ENCODE results near the gene REEP1. TPM values are rescaled to one million over a fixed set of nuclear protein-coding genes. Genes with fewer than 3 reads are reported as not detected.

The REEP1 gene
- total and polyA plus RNA-seq, 2 of the 8 experiments (the other 6 are each of a cell fraction or from before 2014, with no cell fraction given) = 0.74 to 1.5 TPM

GRCh38 chr2:86285981-86286380 is 51.4 kb downstream of the REEP1 start:
- Histone ChIP-seq H3K9ac (replicated peaks in 1 of 4; ENCODE audit: extremely low read depth in 1 of 4, low read depth in 3 of 4, low read length in 3 of 4) (no peak overlapping the region), H3K23ac (ENCODE audit: insufficient read length) (no peak overlapping the region), H3K14ac (ENCODE audit: insufficient read length) (no peak overlapping the region), H3K79me1 (ENCODE audit: low read depth, low read length) (no peaks in the 10 kb centered on the region), H3K4me2 (ENCODE audit: insufficient read depth in 1 of 2, low read depth in 2 of 2, low read length in 2 of 2) (no peak overlapping the region), H2BK5ac (ENCODE audit: low read depth, low read length) (no peak overlapping the region), H2AFZ (ENCODE audit: low read length) (no peak overlapping the region), H3K27me3 (replicated peaks in 1 of 4; ENCODE audit: control insufficient read depth in 3 of 4, extremely low read depth in 1 of 4, insufficient read depth in 3 of 4, low read length in 3 of 4) (no peaks in the 10 kb centered on the region), H4K5ac (ENCODE audit: insufficient read length, low read depth, low read length) (no peak overlapping the region), H3K9me3 (ENCODE audit: insufficient read depth in 2 of 2, low read depth in 1 of 2, low read length in 1 of 2) (no peaks in the 10 kb centered on the region), H4K20me1 (replicated peaks in 1 of 2; ENCODE audit: control insufficient read depth in 1 of 2, insufficient read depth in 2 of 2, low read length in 2 of 2) (no peaks in the 10 kb centered on the region), H3K4ac (replicated peaks; ENCODE audit: insufficient read length, low read depth, low read length) (no peak overlapping the region), H4K91ac (replicated peaks; ENCODE audit: insufficient read length, low read length) (no peak overlapping the region), H2BK12ac (ENCODE audit: low read depth, low read length) (no peak overlapping the region), H3K79me2 (ENCODE audit: control insufficient read depth in 1 of 2, insufficient read depth in 2 of 2, low read length in 2 of 2) (no peaks in the 10 kb centered on the region), H3K56ac (replicated peaks; ENCODE audit: insufficient read length, low read depth, low read length) (no peak overlapping the region), H2BK20ac (ENCODE audit: low read length) (no peak overlapping the region), H4K8ac (ENCODE audit: extremely low read depth, insufficient read depth, low read length) (no peak overlapping the region), H2BK120ac (replicated peaks; ENCODE audit: low read depth, low read length) (no peak overlapping the region), H2AK5ac (ENCODE audit: low read depth, low read length) (no peak overlapping the region), H3K36me3 (ENCODE audit: control insufficient read depth in 2 of 4, insufficient read depth in 4 of 4, low read length in 3 of 4) (no peaks in the 10 kb centered on the region), H3K4me1 (replicated peaks in 1 of 4; ENCODE audit: control insufficient read depth in 3 of 4, insufficient read depth in 4 of 4, low read length in 3 of 4) (no peaks in the 10 kb centered on the region), H3K18ac (ENCODE audit: extremely low read depth, low read length) (no peak overlapping the region), H2BK15ac (ENCODE audit: low read length) (no peak overlapping the region), H3K27ac (ENCODE audit: low read depth, low read length) (no peak overlapping the region), H3K23me2 (ENCODE audit: low read depth, low read length) (no peaks in the 10 kb centered on the region), H3K4me3 (ENCODE audit: extremely low read depth in 1 of 4, insufficient read depth in 2 of 4, low read depth in 3 of 4, low read length in 4 of 4) (no peak overlapping the region)
- POLR2A ChIA-PET (ENCODE audit: partially characterized antibody) = no interaction called here
- 83% methylated on average over 7 of the region's 7 CpGs; no CpG with 5 or more reads in 1 of the 2 experiments for WGBS, 2 experiments (ENCODE audit: extremely low coverage in 1 of 2, insufficient coverage in 1 of 2, insufficient read length in 1 of 2, insufficient replicate concordance in 2 of 2, low coverage in 1 of 2, low lambda C conversion rate in 2 of 2, missing lambda C conversion rate in 1 of 2)
- DNase-seq (ENCODE audit: low read depth in 1 of 2, low spot score in 2 of 2) (no peak), FAIRE-seq (no peak)
- CTCF ChIA-PET (ENCODE audit: partially characterized antibody) = interaction anchor here (1.1 to 2.3 kb wide), 5 partner anchors 12 to 87 kb away, joined by 3 to 12 read pairs (median 4); no protein-coding TSS in a partner anchor
- no peak for TF ChIP-seq SIRT6 (IDR thresholded peaks at IDR 0.05; ENCODE audit: low read length)
- no peak for TF ChIP-seq RAD21 (IDR thresholded peaks at IDR 0.05 in 1 of 2, conservative IDR thresholded peaks at IDR 0.05 in 1 of 2; ENCODE audit: low read depth in 2 of 2, low read length in 2 of 2)
- no peak for TF ChIP-seq NRF1 (IDR thresholded peaks at IDR 0.05; ENCODE audit: low read depth, low read length)
- no peak for TF ChIP-seq SUZ12 (IDR thresholded peaks at IDR 0.05; ENCODE audit: low read length)
- TF ChIP-seq CTCF (IDR thresholded peaks at IDR 0.05; ENCODE audit: control extremely low read depth in 1 of 3, insufficient read depth in 1 of 3, low read depth in 1 of 3, low read length in 3 of 3) = no peak
- no peak for TF ChIP-seq TBP (IDR thresholded peaks at IDR 0.05; ENCODE audit: low read depth, low read length)
- TF ChIP-seq CHD1 (IDR thresholded peaks at IDR 0.05; ENCODE audit: low read depth, low read length) = no peak
- no peak for TF ChIP-seq KDM4A (IDR thresholded peaks at IDR 0.05; ENCODE audit: low read depth, low read length, severe bottlenecking)
- no peak for TF ChIP-seq POLR2AphosphoS5 (IDR thresholded peaks at IDR 0.05; ENCODE audit: low read depth, low read length)
- no peak for TF ChIP-seq TAF7 (optimal IDR thresholded peaks at IDR 0.05; ENCODE audit: borderline replicate concordance, low read depth, low read length)

Data from H1 (cell line).